ENCODE measurements around the gene GMPR2. TPM values are rescaled to one million over a fixed set of nuclear protein-coding genes. Genes with fewer than 3 reads are reported as not detected.

The GMPR2 gene
- total and polyA plus RNA-seq, 2 experiments from 2014 or later, result 60.6 to 70.6 TPM

DNA sequence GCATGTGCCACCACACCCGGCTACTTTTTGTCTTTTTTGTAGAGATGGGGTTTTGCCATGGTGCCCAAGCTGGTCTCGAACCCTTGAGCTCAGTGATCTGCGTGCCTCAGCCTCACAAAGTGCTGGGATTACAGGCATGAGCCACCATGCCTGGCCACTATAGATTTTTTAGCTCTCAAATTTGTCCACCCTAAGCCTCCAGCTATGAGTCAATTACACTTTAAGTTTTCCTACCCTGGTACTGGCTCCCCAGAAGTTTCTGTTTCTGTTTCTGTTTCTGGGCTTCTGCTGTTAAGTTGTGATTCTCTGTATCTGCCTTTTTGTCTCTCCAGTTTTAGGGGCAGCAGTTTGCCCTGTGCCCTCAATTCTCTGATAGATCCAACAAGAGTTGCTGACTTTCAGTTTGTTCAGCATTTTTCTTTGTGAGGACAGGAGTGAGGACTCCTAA, 14.1 kb downstream of the GMPR2 start (continued):
- no peak for TF ChIP-seq CREB1 (CRISPR knock-in tag; IDR thresholded peaks at IDR 0.05; ENCODE audit: low read depth)
- TF ChIP-seq ZNF331 (CRISPR knock-in tag; IDR thresholded peaks at IDR 0.05; ENCODE audit: low read depth), result no peak
- no peak for TF ChIP-seq STAT1 (IDR thresholded peaks at IDR 0.05; ENCODE audit: unreplicated experiment)

DNA sequence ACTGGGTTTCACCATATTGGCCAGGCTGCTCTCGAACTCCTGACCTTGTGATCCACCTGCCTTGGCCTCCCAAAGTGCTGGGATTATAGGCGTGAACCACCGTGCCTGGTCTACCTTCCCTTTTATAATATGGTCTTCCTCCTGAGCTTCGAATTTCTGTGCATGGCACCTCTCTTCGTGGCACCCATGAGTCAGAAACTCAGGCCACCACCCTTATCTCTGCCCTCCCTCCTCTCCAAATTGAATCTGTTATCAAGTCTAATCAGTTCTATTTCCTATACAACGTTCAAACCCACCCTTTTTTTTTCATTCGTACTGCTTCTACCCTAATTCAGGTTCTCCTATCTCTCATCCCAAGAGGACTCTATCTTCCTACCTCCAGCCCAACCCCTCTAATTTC, 14.7 kb downstream of the GMPR2 start:
- no peak for ATAC-seq
- H3K4me3 ChIP-seq, result no peak overlapping the region

More for the DNA sequence above, 14.7 kb downstream of the GMPR2 start:
- no peaks in the 10 kb centered on the region for H3K79me2 ChIP-seq (replicated peaks; ENCODE audit: insufficient read depth)
- Mint-ChIP-seq H3K4me1 (peaks cover 6% of the 10 kb centered on the region), H3K27me3 (ENCODE audit: insufficient read depth, low read depth, poor library complexity) (peaks cover 19% of the 10 kb centered on the region), H3K36me3 (ENCODE audit: low read depth) (peaks cover 3% of the 10 kb centered on the region; the same call in 1 of the 3 replicates), H3K4me3 (no peak overlapping the region), H3K9me3 (no peaks in the 10 kb centered on the region), H3K27ac (no peak overlapping the region)
- peaks cover 5% of the 10 kb centered on the region; the same call in 1 of the 2 replicates for H3F3A ChIP-seq (replicated peaks; ENCODE audit: low read depth)
- no peaks in the 10 kb centered on the region for H4K20me1 ChIP-seq (replicated peaks; ENCODE audit: insufficient read depth)
- peaks cover 7% of the 10 kb centered on the region for H3K4me1 ChIP-seq (ENCODE audit: insufficient read depth)
- no peak for DNase-seq (ENCODE audit: low spot score)
- H3K9me2 ChIP-seq (ENCODE audit: insufficient read depth), result no peaks in the 10 kb centered on the region
- peaks cover 3% of the 10 kb centered on the region; the same call in 1 of the 2 replicates for H3K27me3 ChIP-seq (ENCODE audit: insufficient read depth)
- H3K27ac ChIP-seq (ENCODE audit: low read depth), result no peak overlapping the region
- H3K4me2 ChIP-seq, result no peak overlapping the region
- H3K36me3 ChIP-seq (ENCODE audit: insufficient read depth), result no peaks in the 10 kb centered on the region
- TF ChIP-seq, protein P1, sequence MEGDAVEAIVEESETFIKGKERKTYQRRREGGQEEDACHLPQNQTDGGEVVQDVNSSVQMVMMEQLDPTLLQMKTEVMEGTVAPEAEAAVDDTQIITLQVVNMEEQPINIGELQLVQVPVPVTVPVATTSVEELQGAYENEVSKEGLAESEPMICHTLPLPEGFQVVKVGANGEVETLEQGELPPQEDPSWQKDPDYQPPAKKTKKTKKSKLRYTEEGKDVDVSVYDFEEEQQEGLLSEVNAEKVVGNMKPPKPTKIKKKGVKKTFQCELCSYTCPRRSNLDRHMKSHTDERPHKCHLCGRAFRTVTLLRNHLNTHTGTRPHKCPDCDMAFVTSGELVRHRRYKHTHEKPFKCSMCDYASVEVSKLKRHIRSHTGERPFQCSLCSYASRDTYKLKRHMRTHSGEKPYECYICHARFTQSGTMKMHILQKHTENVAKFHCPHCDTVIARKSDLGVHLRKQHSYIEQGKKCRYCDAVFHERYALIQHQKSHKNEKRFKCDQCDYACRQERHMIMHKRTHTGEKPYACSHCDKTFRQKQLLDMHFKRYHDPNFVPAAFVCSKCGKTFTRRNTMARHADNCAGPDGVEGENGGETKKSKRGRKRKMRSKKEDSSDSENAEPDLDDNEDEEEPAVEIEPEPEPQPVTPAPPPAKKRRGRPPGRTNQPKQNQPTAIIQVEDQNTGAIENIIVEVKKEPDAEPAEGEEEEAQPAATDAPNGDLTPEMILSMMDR (conservative IDR thresholded peaks at IDR 0.05; ENCODE audit: low read depth in 2 of 2), result no peak
- TF ChIP-seq EZH2 (IDR thresholded peaks at IDR 0.05; ENCODE audit: low read depth, unreplicated experiment) (no peak), NANOG (IDR thresholded peaks at IDR 0.05; ENCODE audit: borderline replicate concordance) (no peak), POLR2AphosphoS5 (IDR thresholded peaks at IDR 0.05; ENCODE audit: low read depth) (no peak), CREB1 (CRISPR knock-in tag; IDR thresholded peaks at IDR 0.05; ENCODE audit: low read depth) (no peak), EZH2phosphoT487 (IDR thresholded peaks at IDR 0.05; ENCODE audit: unreplicated experiment) (no peak), STAT1 (IDR thresholded peaks at IDR 0.05; ENCODE audit: unreplicated experiment) (no peak), ZNF114 (CRISPR knock-in tag; IDR thresholded peaks at IDR 0.05) (no peak), ZNF331 (CRISPR knock-in tag; IDR thresholded peaks at IDR 0.05; ENCODE audit: low read depth) (no peak), JUNB (IDR thresholded peaks at IDR 0.05; ENCODE audit: unreplicated experiment) (no peak)
- TF ChIP-seq, protein P2, sequence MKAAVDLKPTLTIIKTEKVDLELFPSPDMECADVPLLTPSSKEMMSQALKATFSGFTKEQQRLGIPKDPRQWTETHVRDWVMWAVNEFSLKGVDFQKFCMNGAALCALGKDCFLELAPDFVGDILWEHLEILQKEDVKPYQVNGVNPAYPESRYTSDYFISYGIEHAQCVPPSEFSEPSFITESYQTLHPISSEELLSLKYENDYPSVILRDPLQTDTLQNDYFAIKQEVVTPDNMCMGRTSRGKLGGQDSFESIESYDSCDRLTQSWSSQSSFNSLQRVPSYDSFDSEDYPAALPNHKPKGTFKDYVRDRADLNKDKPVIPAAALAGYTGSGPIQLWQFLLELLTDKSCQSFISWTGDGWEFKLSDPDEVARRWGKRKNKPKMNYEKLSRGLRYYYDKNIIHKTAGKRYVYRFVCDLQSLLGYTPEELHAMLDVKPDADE (IDR thresholded peaks at IDR 0.05), result no peak
- TF ChIP-seq, protein P3, sequence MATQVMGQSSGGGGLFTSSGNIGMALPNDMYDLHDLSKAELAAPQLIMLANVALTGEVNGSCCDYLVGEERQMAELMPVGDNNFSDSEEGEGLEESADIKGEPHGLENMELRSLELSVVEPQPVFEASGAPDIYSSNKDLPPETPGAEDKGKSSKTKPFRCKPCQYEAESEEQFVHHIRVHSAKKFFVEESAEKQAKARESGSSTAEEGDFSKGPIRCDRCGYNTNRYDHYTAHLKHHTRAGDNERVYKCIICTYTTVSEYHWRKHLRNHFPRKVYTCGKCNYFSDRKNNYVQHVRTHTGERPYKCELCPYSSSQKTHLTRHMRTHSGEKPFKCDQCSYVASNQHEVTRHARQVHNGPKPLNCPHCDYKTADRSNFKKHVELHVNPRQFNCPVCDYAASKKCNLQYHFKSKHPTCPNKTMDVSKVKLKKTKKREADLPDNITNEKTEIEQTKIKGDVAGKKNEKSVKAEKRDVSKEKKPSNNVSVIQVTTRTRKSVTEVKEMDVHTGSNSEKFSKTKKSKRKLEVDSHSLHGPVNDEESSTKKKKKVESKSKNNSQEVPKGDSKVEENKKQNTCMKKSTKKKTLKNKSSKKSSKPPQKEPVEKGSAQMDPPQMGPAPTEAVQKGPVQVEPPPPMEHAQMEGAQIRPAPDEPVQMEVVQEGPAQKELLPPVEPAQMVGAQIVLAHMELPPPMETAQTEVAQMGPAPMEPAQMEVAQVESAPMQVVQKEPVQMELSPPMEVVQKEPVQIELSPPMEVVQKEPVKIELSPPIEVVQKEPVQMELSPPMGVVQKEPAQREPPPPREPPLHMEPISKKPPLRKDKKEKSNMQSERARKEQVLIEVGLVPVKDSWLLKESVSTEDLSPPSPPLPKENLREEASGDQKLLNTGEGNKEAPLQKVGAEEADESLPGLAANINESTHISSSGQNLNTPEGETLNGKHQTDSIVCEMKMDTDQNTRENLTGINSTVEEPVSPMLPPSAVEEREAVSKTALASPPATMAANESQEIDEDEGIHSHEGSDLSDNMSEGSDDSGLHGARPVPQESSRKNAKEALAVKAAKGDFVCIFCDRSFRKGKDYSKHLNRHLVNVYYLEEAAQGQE (IDR thresholded peaks at IDR 0.05; ENCODE audit: unreplicated experiment), result no peak
- TF ChIP-seq, protein P4, sequence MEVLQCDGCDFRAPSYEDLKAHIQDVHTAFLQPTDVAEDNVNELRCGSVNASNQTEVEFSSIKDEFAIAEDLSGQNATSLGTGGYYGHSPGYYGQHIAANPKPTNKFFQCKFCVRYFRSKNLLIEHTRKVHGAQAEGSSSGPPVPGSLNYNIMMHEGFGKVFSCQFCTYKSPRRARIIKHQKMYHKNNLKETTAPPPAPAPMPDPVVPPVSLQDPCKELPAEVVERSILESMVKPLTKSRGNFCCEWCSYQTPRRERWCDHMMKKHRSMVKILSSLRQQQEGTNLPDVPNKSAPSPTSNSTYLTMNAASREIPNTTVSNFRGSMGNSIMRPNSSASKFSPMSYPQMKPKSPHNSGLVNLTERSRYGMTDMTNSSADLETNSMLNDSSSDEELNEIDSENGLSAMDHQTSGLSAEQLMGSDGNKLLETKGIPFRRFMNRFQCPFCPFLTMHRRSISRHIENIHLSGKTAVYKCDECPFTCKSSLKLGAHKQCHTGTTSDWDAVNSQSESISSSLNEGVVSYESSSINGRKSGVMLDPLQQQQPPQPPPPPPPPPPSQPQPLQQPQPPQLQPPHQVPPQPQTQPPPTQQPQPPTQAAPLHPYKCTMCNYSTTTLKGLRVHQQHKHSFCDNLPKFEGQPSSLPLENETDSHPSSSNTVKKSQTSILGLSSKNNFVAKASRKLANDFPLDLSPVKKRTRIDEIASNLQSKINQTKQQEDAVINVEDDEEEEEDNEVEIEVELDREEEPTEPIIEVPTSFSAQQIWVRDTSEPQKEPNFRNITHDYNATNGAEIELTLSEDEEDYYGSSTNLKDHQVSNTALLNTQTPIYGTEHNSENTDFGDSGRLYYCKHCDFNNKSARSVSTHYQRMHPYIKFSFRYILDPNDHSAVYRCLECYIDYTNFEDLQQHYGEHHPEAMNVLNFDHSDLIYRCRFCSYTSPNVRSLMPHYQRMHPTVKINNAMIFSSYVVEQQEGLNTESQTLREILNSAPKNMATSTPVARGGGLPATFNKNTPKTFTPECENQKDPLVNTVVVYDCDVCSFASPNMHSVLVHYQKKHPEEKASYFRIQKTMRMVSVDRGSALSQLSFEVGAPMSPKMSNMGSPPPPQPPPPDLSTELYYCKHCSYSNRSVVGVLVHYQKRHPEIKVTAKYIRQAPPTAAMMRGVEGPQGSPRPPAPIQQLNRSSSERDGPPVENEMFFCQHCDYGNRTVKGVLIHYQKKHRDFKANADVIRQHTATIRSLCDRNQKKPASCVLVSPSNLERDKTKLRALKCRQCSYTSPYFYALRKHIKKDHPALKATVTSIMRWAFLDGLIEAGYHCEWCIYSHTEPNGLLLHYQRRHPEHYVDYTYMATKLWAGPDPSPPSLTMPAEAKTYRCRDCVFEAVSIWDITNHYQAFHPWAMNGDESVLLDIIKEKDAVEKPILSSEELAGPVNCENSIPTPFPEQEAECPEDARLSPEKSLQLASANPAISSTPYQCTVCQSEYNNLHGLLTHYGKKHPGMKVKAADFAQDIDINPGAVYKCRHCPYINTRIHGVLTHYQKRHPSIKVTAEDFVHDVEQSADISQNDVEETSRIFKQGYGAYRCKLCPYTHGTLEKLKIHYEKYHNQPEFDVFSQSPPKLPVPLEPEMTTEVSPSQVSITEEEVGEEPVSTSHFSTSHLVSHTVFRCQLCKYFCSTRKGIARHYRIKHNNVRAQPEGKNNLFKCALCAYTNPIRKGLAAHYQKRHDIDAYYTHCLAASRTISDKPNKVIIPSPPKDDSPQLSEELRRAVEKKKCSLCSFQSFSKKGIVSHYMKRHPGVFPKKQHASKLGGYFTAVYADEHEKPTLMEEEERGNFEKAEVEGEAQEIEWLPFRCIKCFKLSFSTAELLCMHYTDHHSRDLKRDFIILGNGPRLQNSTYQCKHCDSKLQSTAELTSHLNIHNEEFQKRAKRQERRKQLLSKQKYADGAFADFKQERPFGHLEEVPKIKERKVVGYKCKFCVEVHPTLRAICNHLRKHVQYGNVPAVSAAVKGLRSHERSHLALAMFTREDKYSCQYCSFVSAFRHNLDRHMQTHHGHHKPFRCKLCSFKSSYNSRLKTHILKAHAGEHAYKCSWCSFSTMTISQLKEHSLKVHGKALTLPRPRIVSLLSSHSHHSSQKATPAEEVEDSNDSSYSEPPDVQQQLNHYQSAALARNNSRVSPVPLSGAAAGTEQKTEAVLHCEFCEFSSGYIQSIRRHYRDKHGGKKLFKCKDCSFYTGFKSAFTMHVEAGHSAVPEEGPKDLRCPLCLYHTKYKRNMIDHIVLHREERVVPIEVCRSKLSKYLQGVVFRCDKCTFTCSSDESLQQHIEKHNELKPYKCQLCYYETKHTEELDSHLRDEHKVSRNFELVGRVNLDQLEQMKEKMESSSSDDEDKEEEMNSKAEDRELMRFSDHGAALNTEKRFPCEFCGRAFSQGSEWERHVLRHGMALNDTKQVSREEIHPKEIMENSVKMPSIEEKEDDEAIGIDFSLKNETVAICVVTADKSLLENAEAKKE (CRISPR knock-in tag; IDR thresholded peaks at IDR 0.05), result no peak
- H2AFZ ChIP-seq, result no peak overlapping the region
